ENCODE measurements around the gene PCGF2. TPM values are rescaled to one million over a fixed set of nuclear protein-coding genes. Genes with fewer than 3 reads are reported as not detected.

Gene PCGF2
- total RNA-seq, 4 donors from 2014 or later, result 3.2 to 17.0 (median 6.1) TPM

DNA sequence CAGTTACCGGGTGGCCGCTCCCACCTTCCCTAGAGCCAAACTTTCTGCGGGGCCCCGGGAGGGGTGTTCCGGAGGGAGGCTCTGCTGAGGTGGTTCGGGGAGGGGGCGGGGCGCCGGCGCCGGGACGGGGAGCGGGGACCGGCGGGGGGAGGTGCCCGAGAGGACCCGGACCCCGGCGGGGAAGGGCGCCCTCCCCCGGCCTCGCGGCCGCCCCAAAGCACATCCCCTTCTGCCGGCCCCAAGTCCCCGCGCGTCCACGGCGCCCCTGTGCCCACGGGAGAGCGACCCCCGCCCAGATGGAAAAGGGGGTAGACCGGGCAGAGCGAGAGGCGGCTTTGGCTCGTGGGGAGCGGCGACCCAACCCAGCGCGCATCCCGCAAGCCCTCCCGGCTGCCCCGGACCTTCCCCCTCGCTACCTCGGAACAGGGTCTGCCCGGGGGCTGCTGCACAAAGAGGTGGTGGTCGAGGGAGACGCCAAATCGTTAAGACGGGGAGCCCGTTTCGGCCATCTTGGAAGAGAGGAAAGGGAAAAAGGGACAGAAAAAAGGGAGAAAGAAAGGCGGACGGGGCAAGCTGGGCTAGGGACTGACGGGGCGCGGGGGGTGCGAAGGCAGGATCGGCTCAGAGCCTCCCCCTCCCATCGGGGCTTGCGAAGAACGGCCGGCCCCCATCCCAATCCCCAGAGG, 530 bp downstream of the PCGF2 start:
- DNase-seq (ENCODE audit: low spot score) (no peak), ATAC-seq (ENCODE audit: low FRiP score) (no peak)
- TF ChIP-seq, protein P1, sequence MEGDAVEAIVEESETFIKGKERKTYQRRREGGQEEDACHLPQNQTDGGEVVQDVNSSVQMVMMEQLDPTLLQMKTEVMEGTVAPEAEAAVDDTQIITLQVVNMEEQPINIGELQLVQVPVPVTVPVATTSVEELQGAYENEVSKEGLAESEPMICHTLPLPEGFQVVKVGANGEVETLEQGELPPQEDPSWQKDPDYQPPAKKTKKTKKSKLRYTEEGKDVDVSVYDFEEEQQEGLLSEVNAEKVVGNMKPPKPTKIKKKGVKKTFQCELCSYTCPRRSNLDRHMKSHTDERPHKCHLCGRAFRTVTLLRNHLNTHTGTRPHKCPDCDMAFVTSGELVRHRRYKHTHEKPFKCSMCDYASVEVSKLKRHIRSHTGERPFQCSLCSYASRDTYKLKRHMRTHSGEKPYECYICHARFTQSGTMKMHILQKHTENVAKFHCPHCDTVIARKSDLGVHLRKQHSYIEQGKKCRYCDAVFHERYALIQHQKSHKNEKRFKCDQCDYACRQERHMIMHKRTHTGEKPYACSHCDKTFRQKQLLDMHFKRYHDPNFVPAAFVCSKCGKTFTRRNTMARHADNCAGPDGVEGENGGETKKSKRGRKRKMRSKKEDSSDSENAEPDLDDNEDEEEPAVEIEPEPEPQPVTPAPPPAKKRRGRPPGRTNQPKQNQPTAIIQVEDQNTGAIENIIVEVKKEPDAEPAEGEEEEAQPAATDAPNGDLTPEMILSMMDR (IDR thresholded peaks at IDR 0.05), result no peak

DNA sequence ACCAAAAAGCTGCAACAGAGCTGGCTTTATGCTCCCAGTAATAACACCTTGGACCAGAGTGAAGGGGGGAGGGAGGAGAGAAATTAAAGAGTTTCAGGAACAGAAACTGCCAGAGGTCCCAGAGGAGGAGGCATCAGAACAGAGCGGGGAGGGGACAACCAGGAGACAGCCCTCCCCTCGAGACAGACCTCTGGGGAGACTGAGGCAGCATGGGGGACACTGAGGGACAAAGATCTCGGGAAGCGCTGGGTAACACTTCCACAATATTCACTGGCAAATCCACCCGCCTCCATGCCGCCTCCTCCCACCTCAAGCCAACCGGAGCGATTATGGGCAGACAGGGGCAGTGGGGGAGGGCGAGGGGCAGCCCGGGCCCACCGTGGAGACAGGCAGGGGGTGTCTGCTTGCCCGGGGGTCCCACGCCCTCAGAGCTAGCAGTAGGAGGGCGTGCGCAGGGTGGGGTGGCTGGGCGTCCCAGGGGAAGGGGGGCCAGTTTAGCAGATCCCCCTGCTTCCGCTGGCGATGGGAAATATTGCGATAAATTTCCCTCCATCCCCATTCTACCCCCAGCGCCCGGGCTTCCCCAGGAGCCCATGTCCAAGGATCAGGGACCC, 1.2 kb downstream of the PCGF2 start:
- ATAC-seq (ENCODE audit: low FRiP score) (no peak), DNase-seq (ENCODE audit: low spot score) (no peak)
- TF ChIP-seq, protein P1 (IDR thresholded peaks at IDR 0.05), result no peak

DNA sequence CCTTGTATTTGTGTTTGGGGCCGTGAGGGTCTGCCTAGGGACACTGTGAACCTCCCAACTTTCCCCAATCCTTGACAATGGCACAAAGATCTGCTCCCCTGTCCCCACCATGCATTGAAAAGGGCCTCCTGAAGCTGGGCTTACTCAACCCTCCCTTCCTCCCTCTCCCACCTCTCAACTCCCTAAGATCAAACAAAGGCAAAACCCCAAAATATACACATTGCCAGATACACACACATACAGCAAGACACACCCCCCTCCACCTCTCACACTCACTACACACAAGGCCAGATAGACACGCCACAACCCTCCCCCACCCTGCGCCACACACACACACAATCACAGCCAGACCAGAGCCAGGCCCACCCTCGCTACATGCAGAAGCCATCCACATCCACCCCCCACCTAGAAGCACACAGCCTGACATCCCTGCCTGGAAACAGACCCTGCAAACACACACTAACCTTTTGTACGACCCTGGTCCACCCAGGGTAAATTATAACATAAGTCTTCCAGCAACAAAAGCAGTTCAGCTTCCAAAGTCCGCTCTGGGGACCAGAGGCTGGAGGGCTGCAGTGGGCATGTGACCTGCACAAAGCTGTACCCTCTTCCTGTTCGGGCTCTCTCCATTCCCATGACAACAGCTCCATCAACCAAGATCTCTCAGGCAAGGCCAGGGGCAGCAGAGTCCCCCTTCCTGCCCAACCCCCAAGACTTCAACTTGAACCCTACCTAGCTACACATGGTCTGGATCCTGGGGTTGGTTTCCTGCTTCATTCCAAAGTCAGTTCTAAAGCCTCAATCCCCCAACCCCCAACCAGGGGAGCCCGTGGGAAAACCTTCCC, 1.9 kb downstream of the PCGF2 start:
- DNase-seq (ENCODE audit: low spot score), result no peak
- no peak for ATAC-seq (ENCODE audit: low FRiP score)
- TF ChIP-seq, protein P1 (IDR thresholded peaks at IDR 0.05), result no peak

DNA sequence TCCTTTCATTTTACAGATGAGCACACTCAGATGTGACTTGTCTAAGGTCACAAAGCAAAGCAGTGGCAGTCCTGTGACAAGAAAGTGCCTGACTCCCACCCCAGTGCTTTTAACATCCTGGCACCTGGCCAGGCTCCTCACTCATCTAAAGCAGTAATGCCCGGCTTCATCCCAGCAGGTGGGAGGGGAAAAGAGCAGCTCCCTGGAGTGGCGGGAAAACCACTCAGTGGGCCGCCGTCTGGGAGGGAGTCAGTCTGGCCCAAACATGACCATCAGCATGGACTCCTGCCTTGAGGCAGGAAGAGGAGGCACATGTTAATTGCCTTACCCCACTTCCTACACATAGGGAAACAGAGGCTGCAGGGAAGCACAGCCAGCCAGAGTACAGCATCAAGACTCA, 2.6 kb downstream of the PCGF2 start:
- DNase-seq (ENCODE audit: low spot score) (no peak), ATAC-seq (ENCODE audit: low FRiP score) (no peak)
- TF ChIP-seq, protein P1 (IDR thresholded peaks at IDR 0.05), result no peak

DNA sequence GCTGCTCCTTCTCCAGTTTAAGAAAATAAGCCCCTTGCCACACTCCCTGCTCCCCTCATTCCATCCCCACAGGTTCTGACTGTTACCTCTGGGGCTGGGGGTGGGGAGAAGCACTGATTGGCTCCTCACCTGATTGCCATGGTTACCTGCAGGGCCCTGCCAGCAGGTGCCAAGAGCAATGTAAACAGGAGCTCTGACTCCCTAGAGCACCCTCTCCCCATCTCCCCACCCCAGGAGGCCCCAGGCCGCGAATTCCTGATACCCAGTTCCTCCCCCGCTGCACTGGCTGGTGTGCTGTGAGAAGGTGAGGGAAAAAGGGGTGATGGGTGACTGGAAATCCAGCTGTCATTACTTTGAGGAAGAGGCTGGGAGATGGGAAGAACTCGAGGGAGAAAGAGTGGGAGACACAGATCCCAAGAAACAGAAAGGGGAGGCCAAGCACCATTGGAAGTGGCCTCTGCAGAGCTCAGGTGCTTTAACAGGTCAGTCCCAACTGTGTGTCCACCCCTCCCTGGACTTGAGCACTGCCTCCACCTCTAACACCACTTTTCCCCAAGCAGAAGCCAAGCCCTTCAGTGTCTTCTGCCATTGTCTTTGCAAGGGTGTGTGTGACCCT, 4.5 kb downstream of the PCGF2 start:
- no peak for ATAC-seq (ENCODE audit: low FRiP score)
- TF ChIP-seq, protein P1 (IDR thresholded peaks at IDR 0.05), result no peak
- DNase-seq (ENCODE audit: low spot score), result no peak

DNA sequence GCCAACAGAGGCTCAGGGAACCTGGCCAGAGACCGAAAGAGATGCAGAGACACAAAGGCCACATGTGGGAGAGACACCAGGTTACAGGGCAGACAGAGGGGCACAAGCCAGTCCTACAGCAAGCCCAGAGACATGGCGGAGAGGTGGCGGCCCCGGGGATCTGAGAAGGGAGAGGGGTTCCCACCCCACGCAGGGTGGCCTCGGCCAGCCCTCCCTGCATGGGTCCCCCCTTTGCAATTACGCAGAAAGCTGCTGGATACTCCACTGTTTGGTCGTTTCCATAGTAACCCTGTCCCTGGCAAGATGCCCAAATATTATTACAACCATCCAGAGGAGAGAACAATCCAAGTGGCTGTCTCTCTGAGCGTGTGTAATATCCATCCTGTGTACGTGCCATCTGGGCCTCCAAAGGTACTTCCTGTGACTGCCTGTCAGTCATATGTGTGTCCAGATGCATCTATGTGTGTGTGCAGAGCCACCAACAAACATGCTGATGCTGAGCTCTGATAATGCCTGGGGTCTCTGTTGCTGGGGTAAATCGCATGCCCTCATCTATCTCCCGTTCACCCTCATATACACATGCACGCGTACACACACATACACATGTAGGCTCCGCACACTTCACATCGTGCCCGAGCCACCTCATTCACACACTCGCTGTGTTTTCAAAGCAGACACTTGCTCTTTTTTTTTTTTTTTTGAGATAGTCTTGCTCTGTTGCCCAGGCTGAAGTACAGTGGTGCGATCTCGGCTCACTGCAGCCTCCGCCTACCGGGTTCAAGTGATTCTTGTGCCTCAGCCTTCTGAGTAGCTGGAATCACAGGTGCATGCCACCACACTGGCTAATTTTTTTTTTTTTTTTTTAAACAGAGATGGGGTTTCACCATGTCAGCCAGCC, 5.5 kb downstream of the PCGF2 start:
- TF ChIP-seq, protein P1 (IDR thresholded peaks at IDR 0.05), result no peak
- ATAC-seq (ENCODE audit: low FRiP score) (peak; percentile 56), DNase-seq (ENCODE audit: low spot score) (peak; percentile 52)

Measured in omental fat pad (tissue), 4 donors.